Left lung (tissue), 10 donors: ENCODE results near the gene ERAL1. TPM values are rescaled to one million over a fixed set of nuclear protein-coding genes. Genes with fewer than 3 reads are reported as not detected.
A peak's percentile ranks its signal among the peaks of the same experiment; 100 is the strongest.

Experiments
- ATAC-seq: fragments of 200-7000 bp; cut with Tn5 transposase; one replicate; pipeline ENCODE4 v1.9.1; 2020; ENCODE audit warnings: moderate library complexity
- DNase-seq, 4 donors: peaks; one replicate each; pipeline ENCODE4 v3.0.0-alpha.2; 2013 to 2020
- H3K27ac ChIP-seq, 2 donors: fragments of 200-600 bp; sonication (generic) in 1 of 2; one replicate each; pipeline versions ENCODE4 v1.5.0 to v1.8.0; 2020 to 2021
- H3K27me3 ChIP-seq, 2 donors: fragments of 200-600 bp; sonication (generic) in 1 of 2; one replicate each; pipeline versions ENCODE4 v1.5.0 to v1.8.0; 2020 to 2021
- H3K36me3 ChIP-seq, 2 donors: fragments of 200-600 bp; sonication (generic) in 1 of 2; one replicate each; pipeline versions ENCODE4 v1.5.0 to v1.8.0; 2020 to 2021
- H3K4me1 ChIP-seq, 2 donors: fragments of 200-600 bp; one replicate each; pipeline ENCODE4 v1.8.0; 2021
- H3K4me3 ChIP-seq, 2 donors: fragments of 200-600 bp; sonication (generic) in 1 of 2; one replicate each; pipeline versions ENCODE4 v1.5.0 to v1.8.0; 2020 to 2021; ENCODE audit warnings: mild to moderate bottlenecking in 1 of 2
- H3K9me3 ChIP-seq, 2 donors: fragments of 200-600 bp; sonication (generic) in 1 of 2; one replicate each; pipeline versions ENCODE4 v1.5.0 to v1.8.0; 2020 to 2021
- CTCF ChIP-seq, 2 donors: fragments of 200-600 bp; sonication (generic) in 1 of 2; IDR thresholded peaks; one replicate each; pipeline versions ENCODE4 v1.5.0 to v1.8.0; 2021; ENCODE audit warnings: antibody characterized with exemption in 2 of 2
- intact Hi-C, 2 donors: fragments of 100-400 bp; cut with DNase I; formaldehyde crosslinking; loops; one replicate each; pipeline versions ENCODE4 v1.11.2 to v1.14.2; 2022
- polyA plus RNA-seq, 6 donors: library from polyadenylated mRNA; unstranded; fragments of 120-200 nt; gene quantifications; one replicate each; pipeline ENCODE4 v1.2.1, GENCODE V29; 2013; ENCODE audit not compliant: insufficient read length in 6 of 6
- total RNA-seq, 2 donors: library from RNA; stranded (reverse); fragmentation: NEBNext Ultra II Directional; extraction: Animal tissue kit (Norgen Biotek cat#: 25700); gene quantifications; one replicate each; pipeline ENCODE4 v1.2.1, GENCODE V29; 2021
- donor health status: DM: no; HTN: yes; CAD: no.
- donor health status: DM: no; HTN: no; CAD: no.

Gene ERAL1
- total and polyA plus RNA-seq, 8 donors: 30.0 to 70.1 (median 64.4) TPM

GRCh38 chr17:28862561-28862960 lies 7.7 kb downstream of the ERAL1 start:
- peaks cover 0 to 6% of the 10 kb centered on the region in 2 donors for H3K4me1 ChIP-seq
- no peak overlapping the region for H3K27ac ChIP-seq
- no peaks in the 10 kb centered on the region for H3K9me3 ChIP-seq
- peaks cover 0 to 39% of the 10 kb centered on the region in 2 donors for H3K36me3 ChIP-seq
- TF ChIP-seq CTCF (IDR thresholded peaks at IDR 0.05): no peak
- DNase-seq: no peak
- intact Hi-C loops: no loop called here
- no peak overlapping the region for H3K4me3 ChIP-seq
- no peak for ATAC-seq
- H3K27me3 ChIP-seq: no peaks in the 10 kb centered on the region

- Histone ChIP-seq H3K4me3 (no peak overlapping the region), H3K27me3 (no peaks in the 10 kb centered on the region), H3K36me3 (peaks cover 0 to 25% of the 10 kb centered on the region in 2 donors), H3K4me1 (peaks cover 0 to 6% of the 10 kb centered on the region in 2 donors), H3K9me3 (no peaks in the 10 kb centered on the region), H3K27ac (no peak overlapping the region)
- intact Hi-C loops: no loop called here
- ATAC-seq (no peak), DNase-seq (no peak)
- no peak for TF ChIP-seq CTCF (IDR thresholded peaks at IDR 0.05)
Measured at GRCh38 chr17:28863953-28864352, 9.1 kb downstream of the ERAL1 start.

- Histone ChIP-seq H3K9me3 (no peaks in the 10 kb centered on the region), H3K27ac (peak overlapping the region; percentile 5 to 41), H3K27me3 (no peaks in the 10 kb centered on the region), H3K36me3 (peaks cover 0 to 14% of the 10 kb centered on the region in 2 donors), H3K4me1 (peaks cover 0 to 6% of the 10 kb centered on the region in 2 donors), H3K4me3 (no peak overlapping the region)
- no peak for ATAC-seq
- TF ChIP-seq CTCF (IDR thresholded peaks at IDR 0.05): no peak
- intact Hi-C loops: no loop called here
- peak in 1 of 4 donors; percentile 33 for DNase-seq
Measured at GRCh38 chr17:28864991-28865849, 10.4 kb downstream of the ERAL1 start.

- Histone ChIP-seq H3K27me3 (no peaks in the 10 kb centered on the region), H3K4me3 (no peak overlapping the region), H3K4me1 (peaks cover 0 to 6% of the 10 kb centered on the region in 2 donors), H3K9me3 (no peaks in the 10 kb centered on the region), H3K36me3 (peaks cover 0 to 4% of the 10 kb centered on the region in 2 donors), H3K27ac (peak overlapping the region; percentile 5 to 41)
- DNase-seq (peak in 1 of 4 donors; percentile 36), ATAC-seq (no peak)
- intact Hi-C loops: no loop called here
- no peak for TF ChIP-seq CTCF (IDR thresholded peaks at IDR 0.05)
Measured at GRCh38 chr17:28865946-28866752, 11.3 kb downstream of the ERAL1 start.

- H3K4me1 ChIP-seq: peaks cover 0 to 6% of the 10 kb centered on the region in 2 donors
- no peaks in the 10 kb centered on the region for H3K9me3 ChIP-seq
- intact Hi-C loops: no loop called here
- no peaks in the 10 kb centered on the region for H3K27me3 ChIP-seq
- no peak for ATAC-seq
- no peak overlapping the region for H3K4me3 ChIP-seq
- H3K36me3 ChIP-seq: no peaks in the 10 kb centered on the region
- no peak for DNase-seq
- TF ChIP-seq CTCF (IDR thresholded peaks at IDR 0.05): no peak
- no peak overlapping the region for H3K27ac ChIP-seq
Measured at GRCh38 chr17:28867276-28867675, 12.5 kb downstream of the ERAL1 start.
